Measurements from ENCODE around the gene MARCHF4. TPM values are rescaled to one million over a fixed set of nuclear protein-coding genes. Genes with fewer than 3 reads are reported as not detected.

Gene MARCHF4
- total RNA-seq, 1 donor from 2014 or later: 4.2 TPM

DNA sequence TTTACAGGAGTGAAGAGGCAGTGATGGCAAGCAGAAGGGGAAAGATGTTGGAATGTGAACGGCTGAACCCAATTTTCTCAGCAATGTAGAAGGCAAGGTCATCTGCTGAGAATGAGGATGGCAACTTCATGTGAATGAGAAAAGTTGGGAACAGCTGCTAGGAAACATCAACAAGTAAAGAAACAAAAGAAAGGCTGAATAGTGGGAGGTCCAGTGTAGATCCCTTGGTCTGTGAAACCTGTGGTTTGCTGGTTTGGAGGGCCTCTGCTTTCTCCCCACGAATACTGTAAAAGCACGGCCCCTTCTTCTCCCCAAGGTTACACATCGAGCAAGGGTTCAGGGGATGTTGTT lies 27.4 kb downstream of the MARCHF4 start:
- no peak overlapping the region for H3K4me3 ChIP-seq (ENCODE audit: low read depth, low read length)
- TF ChIP-seq, protein P1, sequence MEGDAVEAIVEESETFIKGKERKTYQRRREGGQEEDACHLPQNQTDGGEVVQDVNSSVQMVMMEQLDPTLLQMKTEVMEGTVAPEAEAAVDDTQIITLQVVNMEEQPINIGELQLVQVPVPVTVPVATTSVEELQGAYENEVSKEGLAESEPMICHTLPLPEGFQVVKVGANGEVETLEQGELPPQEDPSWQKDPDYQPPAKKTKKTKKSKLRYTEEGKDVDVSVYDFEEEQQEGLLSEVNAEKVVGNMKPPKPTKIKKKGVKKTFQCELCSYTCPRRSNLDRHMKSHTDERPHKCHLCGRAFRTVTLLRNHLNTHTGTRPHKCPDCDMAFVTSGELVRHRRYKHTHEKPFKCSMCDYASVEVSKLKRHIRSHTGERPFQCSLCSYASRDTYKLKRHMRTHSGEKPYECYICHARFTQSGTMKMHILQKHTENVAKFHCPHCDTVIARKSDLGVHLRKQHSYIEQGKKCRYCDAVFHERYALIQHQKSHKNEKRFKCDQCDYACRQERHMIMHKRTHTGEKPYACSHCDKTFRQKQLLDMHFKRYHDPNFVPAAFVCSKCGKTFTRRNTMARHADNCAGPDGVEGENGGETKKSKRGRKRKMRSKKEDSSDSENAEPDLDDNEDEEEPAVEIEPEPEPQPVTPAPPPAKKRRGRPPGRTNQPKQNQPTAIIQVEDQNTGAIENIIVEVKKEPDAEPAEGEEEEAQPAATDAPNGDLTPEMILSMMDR (conservative IDR thresholded peaks at IDR 0.05; ENCODE audit: low read depth, low read length): no peak
- DNase-seq (ENCODE audit: low read depth): no peak

DNA sequence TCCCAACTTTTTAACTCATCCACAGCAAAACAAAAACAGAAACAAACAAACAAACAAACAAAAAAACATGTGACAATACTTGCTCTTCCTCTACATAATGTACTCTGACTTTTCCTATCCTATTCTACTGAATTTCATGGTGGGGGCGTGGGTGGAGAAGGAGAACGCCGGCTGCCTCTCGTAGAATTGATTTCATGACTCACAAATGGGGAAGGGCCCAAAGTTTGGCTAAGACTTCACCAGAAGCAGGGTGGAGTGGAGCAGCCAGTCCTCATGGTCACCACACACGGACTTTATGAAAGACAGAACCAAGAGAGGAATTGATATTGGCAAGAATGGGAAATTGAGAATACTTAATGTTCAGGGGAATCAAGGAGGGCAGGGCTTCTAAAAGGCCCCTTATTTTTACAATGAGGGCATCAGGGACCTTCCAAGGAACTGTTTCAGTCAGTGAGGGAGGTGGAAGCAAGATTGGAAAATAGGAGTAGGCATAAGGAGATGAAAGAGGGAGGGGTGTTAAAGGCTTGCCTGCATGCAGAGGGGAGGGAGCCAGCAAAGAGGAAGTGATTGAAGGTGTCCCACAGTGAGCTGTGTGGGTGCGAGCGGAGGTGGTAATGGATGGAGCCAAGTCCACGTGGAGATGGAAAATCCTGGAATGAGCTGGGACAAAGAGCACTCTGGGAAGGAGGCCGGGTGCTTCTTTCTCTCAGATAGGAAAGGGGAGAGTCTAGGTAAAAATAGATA lies 27.9 kb downstream of the MARCHF4 start:
- no peak for DNase-seq (ENCODE audit: low read depth)
- TF ChIP-seq, protein P1 (conservative IDR thresholded peaks at IDR 0.05; ENCODE audit: low read depth, low read length): no peak
- H3K4me3 ChIP-seq (ENCODE audit: low read depth, low read length): no peak overlapping the region

DNA sequence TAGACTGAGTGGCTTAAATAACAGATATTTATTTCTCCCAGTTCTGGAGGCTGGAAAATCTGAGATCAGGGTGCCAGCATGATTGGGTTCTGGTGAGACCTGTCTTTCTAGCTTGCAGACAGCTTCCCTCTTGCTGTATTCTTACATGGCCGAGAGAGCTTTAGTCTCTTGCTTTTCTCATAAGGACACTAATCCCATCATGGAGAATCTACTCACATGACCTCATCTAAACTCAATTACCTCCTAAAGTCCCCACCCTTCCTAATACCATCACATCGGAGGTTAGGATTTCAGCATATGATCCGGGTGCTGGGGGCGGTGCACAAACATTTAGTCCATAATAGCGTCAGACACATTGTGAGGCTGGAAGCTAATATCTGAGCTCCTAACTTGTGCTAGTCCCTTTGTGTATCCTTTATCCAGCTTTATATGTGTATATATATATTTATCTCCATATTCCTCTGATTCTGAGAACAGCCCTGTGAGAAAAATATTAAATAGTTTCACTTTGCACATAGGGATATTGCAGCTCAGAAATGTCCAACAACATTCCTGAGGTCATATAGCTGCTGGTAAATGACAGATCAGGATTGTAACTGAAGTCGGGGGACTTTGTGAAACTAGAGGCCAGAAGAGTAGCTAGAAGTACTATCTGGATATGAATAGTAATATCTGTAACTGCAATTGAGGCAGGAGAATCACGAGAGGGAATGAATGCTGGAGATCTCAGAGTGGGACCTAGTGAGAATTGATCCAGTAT lies 28.9 kb downstream of the MARCHF4 start:
- no peak for DNase-seq (ENCODE audit: low read depth)
- TF ChIP-seq, protein P1 (conservative IDR thresholded peaks at IDR 0.05; ENCODE audit: low read depth, low read length): no peak

DNA sequence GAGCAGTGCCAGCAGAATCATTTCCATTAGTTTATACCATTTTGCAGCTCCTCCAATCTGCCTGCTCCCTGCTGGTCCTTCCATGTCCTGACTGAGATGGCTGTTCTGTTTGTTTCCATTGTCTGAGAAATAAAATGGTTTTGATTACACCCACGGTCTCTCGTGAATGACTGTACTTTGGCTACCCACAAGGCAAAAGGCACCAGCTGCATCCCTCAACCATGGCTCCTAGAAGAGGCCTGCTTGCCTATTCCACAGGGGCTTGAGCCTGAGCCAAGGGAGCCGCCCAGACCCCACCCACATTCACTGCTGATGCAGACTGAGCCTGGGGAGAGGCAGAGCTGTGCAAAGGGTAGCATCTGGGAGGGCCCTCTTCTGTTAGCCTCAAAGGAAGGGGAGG lies 31.2 kb downstream of the MARCHF4 start:
- no peak overlapping the region for H3K4me3 ChIP-seq (ENCODE audit: low read depth, low read length)
- TF ChIP-seq, protein P1 (conservative IDR thresholded peaks at IDR 0.05; ENCODE audit: low read depth, low read length): no peak
- no peak for DNase-seq (ENCODE audit: low read depth)

More for the DNA sequence above, 28.9 kb downstream of the MARCHF4 start:
- no peak overlapping the region for H3K4me3 ChIP-seq (ENCODE audit: low read depth, low read length)

DNA sequence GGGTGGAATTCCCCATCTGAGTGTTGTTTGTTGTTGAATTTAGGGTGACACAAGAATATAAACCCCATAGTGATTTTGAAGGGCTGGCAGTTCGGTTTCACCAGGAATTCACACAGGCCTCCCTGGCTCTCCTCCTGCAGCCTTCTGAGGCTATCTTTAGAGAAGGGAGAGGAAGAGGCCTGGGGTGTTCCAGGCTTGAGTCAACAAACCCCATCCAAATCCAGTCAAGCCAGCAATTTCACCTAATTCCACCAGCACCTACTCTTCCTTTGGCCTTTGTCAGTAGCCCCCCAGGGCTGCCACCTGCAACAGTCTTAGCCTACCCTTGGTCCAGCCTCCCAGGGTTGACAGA lies 32.0 kb downstream of the MARCHF4 start:
- DNase-seq (ENCODE audit: low read depth): no peak
- no peak overlapping the region for H3K4me3 ChIP-seq (ENCODE audit: low read depth, low read length)
- TF ChIP-seq, protein P1 (conservative IDR thresholded peaks at IDR 0.05; ENCODE audit: low read depth, low read length): no peak

DNA sequence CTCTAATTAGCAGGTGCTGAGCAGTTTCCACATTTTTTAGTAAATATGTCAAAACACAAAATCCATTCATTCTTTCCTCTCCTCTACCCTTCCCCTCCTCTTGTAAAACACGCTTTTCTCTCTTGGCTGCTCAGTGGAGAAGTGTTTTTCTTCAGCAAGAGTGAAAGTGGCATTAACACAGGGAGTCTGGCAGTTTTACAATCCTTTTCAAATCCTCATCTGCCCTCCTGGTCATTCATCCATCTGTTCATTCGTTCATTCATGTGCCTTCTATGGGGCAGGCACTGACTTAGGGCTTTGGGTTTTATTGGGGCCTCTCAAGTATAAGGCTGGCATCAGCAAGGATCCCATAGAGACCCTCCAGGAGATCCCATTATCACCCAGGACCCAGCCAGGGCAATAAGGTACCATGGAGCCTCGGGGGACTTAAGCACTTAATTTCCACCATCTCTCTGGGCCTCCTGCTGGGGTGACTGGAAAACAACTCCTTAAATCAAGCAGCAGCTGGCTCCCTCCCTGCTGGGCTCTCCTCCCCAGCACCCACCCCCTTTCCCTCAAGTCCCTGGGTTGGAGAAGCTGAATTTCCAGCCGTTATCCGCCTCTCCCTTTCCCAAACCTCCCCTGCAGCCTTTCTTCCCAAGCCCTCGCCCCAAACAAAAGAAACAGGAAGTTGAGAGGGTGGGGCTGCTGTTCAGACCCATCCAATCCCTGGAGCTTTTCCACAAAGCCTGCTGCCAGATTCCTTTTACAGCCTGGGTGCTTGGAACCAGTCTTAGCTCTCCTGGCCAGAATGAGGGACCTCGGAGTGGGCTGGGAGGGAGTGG lies 32.6 kb downstream of the MARCHF4 start:
- no peak overlapping the region for H3K4me3 ChIP-seq (ENCODE audit: low read depth, low read length)
- no peak for DNase-seq (ENCODE audit: low read depth)
- TF ChIP-seq, protein P1 (conservative IDR thresholded peaks at IDR 0.05; ENCODE audit: low read depth, low read length): no peak

All from epithelial cell of proximal tubule (primary cell).